CD14-positive monocyte (primary cell): ENCODE measurements around the gene RREB1. TPM values are rescaled to one million over a fixed set of nuclear protein-coding genes. Genes with fewer than 3 reads are reported as not detected.
A peak's percentile ranks its signal among the peaks of the same experiment; 100 is the strongest.

Experiments used
- DNase-seq, 3 donors: peaks; one replicate each; pipeline ENCODE4 v3.0.0-alpha.2; 2011 to 2022
- H2AFZ ChIP-seq: 2 replicates; pipeline ENCODE4 v1.6.0; 2012; ENCODE audit warnings: mild to moderate bottlenecking, low read depth, low read length, inconsistent platforms; ENCODE audit not compliant: insufficient read depth, poor library complexity, severe bottlenecking
- H3K27ac ChIP-seq, 2 donors: 1 replicate in 1 of 2; 2 replicates in 1 of 2; pipeline ENCODE4 v1.5.1; 2012 to 2013; ENCODE audit warnings: low read length in 2 of 2, control low read depth in 1 of 2, inconsistent platforms in 1 of 2, low read depth in 1 of 2, mild to moderate bottlenecking in 1 of 2
- H3K27me3 ChIP-seq, 2 donors: one replicate each; pipeline versions ENCODE4 v1.6.0 to v1.6.1; 2011 to 2013; ENCODE audit warnings: low read length in 2 of 2; ENCODE audit not compliant: control insufficient read depth in 2 of 2, insufficient read depth in 2 of 2
- H3K36me3 ChIP-seq, 2 donors: replicated peaks in 1 of 2; 1 replicate in 1 of 2; 2 replicates in 1 of 2; pipeline versions ENCODE4 v1.5.1 to v1.6.1; 2012 to 2013; ENCODE audit warnings: low read length in 2 of 2, control low read depth in 1 of 2, inconsistent platforms in 1 of 2, mild to moderate bottlenecking in 1 of 2; ENCODE audit not compliant: insufficient read depth in 2 of 2, control insufficient read depth in 1 of 2
- H3K4me1 ChIP-seq, 2 donors: 1 replicate in 1 of 2; 2 replicates in 1 of 2; pipeline versions ENCODE4 v1.5.1 to v1.6.1; 2012 to 2013; ENCODE audit warnings: low read length in 2 of 2, control low read depth in 1 of 2, inconsistent platforms in 1 of 2, mild to moderate bottlenecking in 1 of 2, moderate library complexity in 1 of 2; ENCODE audit not compliant: insufficient read depth in 2 of 2, control insufficient read depth in 1 of 2
- H3K4me2 ChIP-seq: replicated peaks from 2 replicates; pipeline ENCODE3; 2012; ENCODE audit warnings: low read length, moderate library complexity, mild to moderate bottlenecking; ENCODE audit not compliant: poor library complexity, severe bottlenecking; ENCODE audit errors: extremely low read depth
- H3K4me3 ChIP-seq, 3 experiments: fragments of 200-600 bp in 1 of 3; sonication (generic) in 1 of 3; replicated peaks in 1 of 3; 1 replicate in 2 of 3; 2 replicates in 1 of 3; pipeline ENCODE4 v1.5.1; 2011 to 2013; ENCODE audit warnings: low read length in 3 of 3, mild to moderate bottlenecking in 3 of 3, control low read depth in 2 of 3, low read depth in 2 of 3, inconsistent platforms in 1 of 3, moderate library complexity in 1 of 3
- H3K79me2 ChIP-seq: 2 replicates; pipeline ENCODE4 v1.6.0; 2012; ENCODE audit warnings: mild to moderate bottlenecking, control low read depth, inconsistent platforms, low read length, moderate library complexity; ENCODE audit not compliant: insufficient read depth
- H3K9ac ChIP-seq: 2 replicates; pipeline ENCODE4 v1.6.0; 2017; ENCODE audit warnings: low read length, mild to moderate bottlenecking; ENCODE audit not compliant: insufficient read depth, poor library complexity, severe bottlenecking
- H3K9me3 ChIP-seq, 2 donors: replicated peaks in 1 of 2; 1 replicate in 1 of 2; 2 replicates in 1 of 2; pipeline versions ENCODE4 v1.5.1 to v1.6.1; 2012 to 2013; ENCODE audit warnings: low read length in 2 of 2, control low read depth in 1 of 2; ENCODE audit not compliant: control insufficient read depth in 1 of 2, insufficient read depth in 1 of 2
- H4K20me1 ChIP-seq: 2 replicates; pipeline ENCODE4 v1.6.0; 2012; ENCODE audit warnings: mild to moderate bottlenecking, low read length, control low read depth, moderate library complexity; ENCODE audit not compliant: insufficient read depth
- H3K27ac Mint-ChIP-seq, 7 donors: one replicate each; pipeline ENCODE4 v1.8.0; 2020; ENCODE audit warnings: mild to moderate bottlenecking in 7 of 7, mixed read lengths in 7 of 7, moderate library complexity in 6 of 7, inconsistent platforms in 2 of 7
- H3K27me3 Mint-ChIP-seq, 3 donors: one replicate each; pipeline ENCODE4 v1.8.0; 2021 to 2022; ENCODE audit warnings: low read depth in 3 of 3, mild to moderate bottlenecking in 3 of 3, mixed read lengths in 3 of 3, moderate library complexity in 3 of 3, inconsistent platforms in 1 of 3
- H3K36me3 Mint-ChIP-seq, 2 donors: one replicate each; pipeline ENCODE4 v1.8.0; 2020; ENCODE audit warnings: mixed read lengths in 2 of 2, inconsistent platforms in 1 of 2, mild to moderate bottlenecking in 1 of 2
- H3K4me1 Mint-ChIP-seq: one replicate; pipeline ENCODE4 v1.8.0; 2020; ENCODE audit warnings: mild to moderate bottlenecking, mixed read lengths
- H3K4me3 Mint-ChIP-seq, 2 donors: one replicate each; pipeline ENCODE4 v1.8.0; 2020; ENCODE audit warnings: mild to moderate bottlenecking in 2 of 2, mixed read lengths in 2 of 2, moderate library complexity in 1 of 2
- H3K9me3 Mint-ChIP-seq, 7 donors: one replicate each; pipeline ENCODE4 v1.8.0; 2020 to 2022; ENCODE audit warnings: mixed read lengths in 7 of 7, mild to moderate bottlenecking in 6 of 7, moderate library complexity in 6 of 7, inconsistent platforms in 2 of 7
- WGBS: methylation state at CpG from one replicate; pipeline ENCODE4 v1.1.5; 2013; ENCODE audit warnings: missing lambda C conversion rate; ENCODE audit not compliant: insufficient coverage; 5-methylcytosine and 5-hydroxymethylcytosine counted together
- intact Hi-C, 2 donors: fragments of 100-400 bp; cut with micrococcal nuclease; formaldehyde crosslinking; loops; one replicate each; pipeline versions ENCODE4 v1.15.0 to v1.15.1; 2023
- polyA plus RNA-seq, 3 donors: library from polyadenylated mRNA; depleted of rRNA in 1 of 3; unstranded in 2 of 3; stranded (reverse) in 1 of 3; fragments of 300-500 nt in 2 of 3; fragments of >200 nt in 1 of 3; fragmentation: Illumina TruSeq in 2 of 3; gene quantifications; 1 replicate in 2 of 3; 2 replicates in 1 of 3; pipeline ENCODE4 v1.2.3, GENCODE V29; 2012 to 2021
- TF ChIP-seq, protein P1 (sequence below): fragments of 200-600 bp; IDR thresholded peaks from one replicate; pipeline ENCODE4 v1.8.0; 2022; ENCODE audit warnings: antibody characterized with exemption, mild to moderate bottlenecking

RREB1 gene
- polyA plus RNA-seq, 3 donors = 2.1 to 15.3 (median 5.6) TPM

DNA sequence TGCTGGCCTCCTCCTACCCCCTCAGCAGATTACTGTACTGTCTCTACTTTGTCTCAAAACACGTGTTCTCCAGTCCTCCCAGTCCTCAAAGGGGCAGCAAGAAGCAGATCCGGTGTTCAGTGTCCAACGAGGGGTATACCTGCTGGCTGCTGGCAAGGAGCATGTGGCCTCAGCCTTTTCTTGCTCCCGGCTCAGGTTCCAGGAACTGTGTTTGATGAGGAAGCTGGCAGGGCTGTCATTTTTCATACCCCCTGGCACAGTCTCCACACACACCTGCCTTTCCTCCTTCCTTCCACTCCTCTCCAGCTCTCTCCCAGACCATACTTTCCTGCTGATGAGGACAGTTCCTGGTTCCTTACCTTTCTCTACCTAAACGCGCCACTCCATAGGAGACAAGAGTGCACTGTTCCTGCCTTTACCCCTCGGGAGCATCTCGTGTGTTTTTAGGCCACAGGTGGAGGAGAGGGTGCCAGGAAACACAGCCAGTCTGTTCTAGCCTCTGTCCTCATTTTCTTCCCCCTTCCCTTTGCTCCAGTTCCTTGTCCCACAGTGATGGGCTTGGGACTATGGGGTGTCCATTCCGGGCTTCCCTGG lies 128.0 kb downstream of the RREB1 start:
- peak overlapping the region; percentile 24 for H3K9ac ChIP-seq

DNA sequence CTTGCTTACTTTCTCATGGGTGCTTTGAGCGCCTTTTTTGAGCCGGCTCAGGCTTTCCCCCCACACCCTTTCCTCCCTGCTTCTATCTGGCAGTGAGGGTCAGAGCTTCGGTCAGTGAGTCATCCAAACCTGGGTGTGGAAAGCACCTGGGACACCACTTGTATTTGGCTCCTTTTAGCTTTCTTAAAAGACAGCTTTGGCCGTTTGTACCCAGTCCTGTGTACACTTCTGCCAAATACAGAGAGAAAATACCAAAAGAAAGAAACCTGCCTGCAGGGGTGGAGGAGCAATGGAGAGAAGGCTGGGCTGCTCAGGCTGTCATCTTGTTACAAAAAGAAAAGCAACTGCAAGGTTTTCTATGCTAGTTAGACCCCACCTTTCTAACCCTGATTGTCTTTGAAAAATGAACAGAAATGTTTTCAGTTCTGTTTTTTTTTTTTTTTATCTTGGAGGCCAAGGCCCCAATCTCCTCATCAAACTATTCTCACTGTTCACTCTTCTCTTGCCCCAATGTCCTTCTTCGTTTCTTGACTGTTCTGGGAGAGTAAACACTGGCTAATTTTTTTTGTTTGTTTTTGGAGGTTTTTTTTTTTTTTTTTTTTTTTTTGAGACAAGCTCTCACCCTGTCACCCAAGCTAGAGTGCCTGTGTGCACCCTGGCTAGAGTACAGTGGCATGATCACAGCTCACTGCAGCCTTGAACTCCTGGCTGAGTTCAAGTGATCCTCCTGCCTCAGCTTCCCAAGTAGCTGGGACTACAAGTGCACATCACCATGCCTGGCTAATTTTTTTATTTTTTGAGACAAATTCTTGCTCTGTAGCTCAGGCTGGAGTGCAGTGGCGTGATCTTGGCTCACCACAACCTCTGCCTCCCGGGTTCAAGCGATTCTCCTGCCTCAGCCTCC lies 128.8 kb downstream of the RREB1 start:
- no peak overlapping the region for H3K4me2 ChIP-seq
- no peak for DNase-seq
- Mint-ChIP-seq H3K4me3 (no peak overlapping the region), H3K4me1 (peaks cover 14% of the 10 kb centered on the region), H3K27ac (peak overlapping the region in 6 of 7 donors; percentile 3 to 80 (median 64)), H3K9me3 (no peaks in the 10 kb centered on the region), H3K36me3 (peaks cover 70 to 77% of the 10 kb centered on the region in 2 donors), H3K27me3 (peaks cover 0 to 3% (median 0%) of the 10 kb centered on the region in 3 donors)
- no peak overlapping the region for H3K4me3 ChIP-seq
- intact Hi-C loops = no loop called here
- TF ChIP-seq, protein P1, sequence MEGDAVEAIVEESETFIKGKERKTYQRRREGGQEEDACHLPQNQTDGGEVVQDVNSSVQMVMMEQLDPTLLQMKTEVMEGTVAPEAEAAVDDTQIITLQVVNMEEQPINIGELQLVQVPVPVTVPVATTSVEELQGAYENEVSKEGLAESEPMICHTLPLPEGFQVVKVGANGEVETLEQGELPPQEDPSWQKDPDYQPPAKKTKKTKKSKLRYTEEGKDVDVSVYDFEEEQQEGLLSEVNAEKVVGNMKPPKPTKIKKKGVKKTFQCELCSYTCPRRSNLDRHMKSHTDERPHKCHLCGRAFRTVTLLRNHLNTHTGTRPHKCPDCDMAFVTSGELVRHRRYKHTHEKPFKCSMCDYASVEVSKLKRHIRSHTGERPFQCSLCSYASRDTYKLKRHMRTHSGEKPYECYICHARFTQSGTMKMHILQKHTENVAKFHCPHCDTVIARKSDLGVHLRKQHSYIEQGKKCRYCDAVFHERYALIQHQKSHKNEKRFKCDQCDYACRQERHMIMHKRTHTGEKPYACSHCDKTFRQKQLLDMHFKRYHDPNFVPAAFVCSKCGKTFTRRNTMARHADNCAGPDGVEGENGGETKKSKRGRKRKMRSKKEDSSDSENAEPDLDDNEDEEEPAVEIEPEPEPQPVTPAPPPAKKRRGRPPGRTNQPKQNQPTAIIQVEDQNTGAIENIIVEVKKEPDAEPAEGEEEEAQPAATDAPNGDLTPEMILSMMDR = no peak
- H3K36me3 ChIP-seq = peaks cover 54 to 94% of the 10 kb centered on the region in 2 donors
- peak overlapping the region; percentile 24 for H3K9ac ChIP-seq
- no peaks in the 10 kb centered on the region for H3K4me1 ChIP-seq
- H3K79me2 ChIP-seq = peaks cover 92% of the 10 kb centered on the region
- peaks cover 83% of the 10 kb centered on the region for H4K20me1 ChIP-seq
- peak overlapping the region in 1 of 2 donors; percentile 49 for H3K27ac ChIP-seq
- no peaks in the 10 kb centered on the region for H3K27me3 ChIP-seq
- no peak overlapping the region for H2AFZ ChIP-seq
- WGBS = 100% methylated on average over 2 of the region's 8 CpGs
- no peaks in the 10 kb centered on the region for H3K9me3 ChIP-seq

More for the DNA sequence above, 128.0 kb downstream of the RREB1 start:
- Mint-ChIP-seq H3K4me1 (peaks cover 8% of the 10 kb centered on the region), H3K27ac (peak overlapping the region in 6 of 7 donors; percentile 56 to 80 (median 72)), H3K4me3 (no peak overlapping the region), H3K27me3 (peaks cover 0 to 1% (median 0%) of the 10 kb centered on the region in 3 donors), H3K9me3 (no peaks in the 10 kb centered on the region), H3K36me3 (peaks cover 70 to 77% of the 10 kb centered on the region in 2 donors)
- Histone ChIP-seq H3K27ac (peak overlapping the region in 1 of 2 donors; percentile 49), H3K27me3 (no peaks in the 10 kb centered on the region), H3K4me3 (no peak overlapping the region), H2AFZ (no peak overlapping the region), H3K79me2 (peaks cover 93% of the 10 kb centered on the region), H3K9me3 (no peaks in the 10 kb centered on the region), H4K20me1 (peaks cover 83% of the 10 kb centered on the region), H3K36me3 (peaks cover 55 to 94% of the 10 kb centered on the region in 2 donors), H3K4me2 (no peak overlapping the region), H3K4me1 (no peaks in the 10 kb centered on the region)
- DNase-seq = no peak
- TF ChIP-seq, protein P1 = no peak
- 81% methylated on average over 6 of the region's 9 CpGs for WGBS
- intact Hi-C loops = no loop called here
